CD1c-positive myeloid dendritic cell (primary cell): Measurements from ENCODE around the gene OTOGL.
"Not testable (repeated sequence)": the region's sequence is repeated elsewhere in the genome, so short reads cannot be mapped to it uniquely, and the experiment has no call there.

Source experiments
- DNase-seq: peaks from one replicate; pipeline ENCODE4 v3.0.0-alpha.2; 2016; ENCODE audit errors: extremely low spot score

OTOGL gene

GRCh38 chr12:80183939-80184338 is 84.6 kb downstream of the OTOGL start:
- no peak for DNase-seq

GRCh38 chr12:80184926-80185325 is 85.6 kb downstream of the OTOGL start:
- DNase-seq: no peak

GRCh38 chr12:80186727-80187217 is 87.4 kb downstream of the OTOGL start:
- peak; percentile 38 for DNase-seq

GRCh38 chr12:80187660-80188090 is 88.3 kb downstream of the OTOGL start:
- no peak for DNase-seq

- no peak for DNase-seq
These were observed 89.2 kb downstream of the OTOGL start for GRCh38 chr12:80188576-80188975.

DNA sequence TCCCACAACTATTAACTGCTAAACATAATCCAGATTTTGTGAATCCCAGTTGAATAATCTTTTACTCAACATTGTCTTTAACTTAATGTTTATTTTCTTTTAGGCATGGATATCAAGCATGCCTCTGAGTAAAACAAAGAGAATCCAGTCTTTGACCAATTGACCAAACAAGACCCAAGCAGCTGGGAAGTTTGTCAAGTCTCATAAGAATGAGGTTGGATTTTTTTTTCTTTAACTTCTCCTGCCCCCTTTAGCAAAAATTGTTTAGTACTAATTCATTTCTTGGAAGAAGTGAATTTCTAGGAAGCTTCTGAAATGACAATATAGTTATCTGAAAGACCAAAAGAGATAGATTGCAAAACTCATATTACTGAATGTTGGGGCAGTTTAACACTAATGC is 89.9 kb downstream of the OTOGL start:
- DNase-seq: no peak

GRCh38 chr12:80190001-80190400 is 90.7 kb downstream of the OTOGL start:
- DNase-seq: no peak

- DNase-seq: no peak
These were observed 92.8 kb downstream of the OTOGL start for GRCh38 chr12:80192087-80192486.

DNA sequence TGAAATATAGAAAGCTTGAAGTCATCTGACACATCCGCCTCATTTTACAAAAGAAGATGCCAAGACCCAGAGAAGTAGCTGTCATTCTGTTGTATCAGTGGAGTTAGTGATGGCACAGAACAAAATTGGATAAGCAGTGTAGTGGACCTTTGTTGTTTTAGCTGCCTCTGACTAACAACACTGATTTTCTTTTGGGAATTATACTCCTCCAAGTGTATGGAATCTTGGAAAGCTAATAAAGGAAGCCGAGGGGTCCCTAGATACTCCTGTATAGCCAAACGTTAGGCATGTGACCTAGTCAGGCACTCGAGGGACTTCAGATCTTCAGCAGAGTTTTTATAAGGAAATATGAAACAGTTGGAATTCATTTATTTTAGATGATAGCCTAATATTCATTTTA is 94.5 kb downstream of the OTOGL start:
- DNase-seq: no peak

DNA sequence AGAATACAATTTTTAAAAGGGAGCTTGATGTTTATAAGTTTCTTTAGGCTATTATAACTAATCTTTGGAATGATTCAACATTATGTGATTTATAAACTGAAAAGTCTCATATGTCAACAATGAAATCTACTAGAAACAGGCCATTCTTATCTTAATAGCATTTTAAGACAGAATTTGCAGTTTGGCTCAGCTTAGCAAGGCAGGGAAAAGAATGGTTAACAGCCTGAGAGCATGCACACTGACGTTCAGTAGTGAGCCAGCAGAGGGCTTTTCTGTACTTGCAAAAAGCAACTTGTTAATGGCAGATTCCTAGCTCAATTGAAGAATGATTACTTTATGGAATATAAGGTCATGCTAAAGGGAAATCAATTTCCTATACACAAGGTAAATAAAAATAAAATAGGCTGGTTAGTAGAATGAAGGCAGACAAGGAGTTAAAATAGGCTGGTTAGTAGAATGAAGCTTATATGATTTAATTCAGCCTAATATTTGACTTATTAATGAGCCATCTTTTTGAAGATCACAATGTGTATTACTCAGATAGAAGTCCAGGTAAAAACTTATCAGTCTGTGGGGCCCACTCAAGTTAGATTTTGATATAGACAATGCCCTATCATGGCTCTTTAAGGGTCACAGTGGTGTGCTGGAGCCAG is 95.9 kb downstream of the OTOGL start:
- DNase-seq: no peak

GRCh38 chr12:80195737-80196136 is 96.4 kb downstream of the OTOGL start:
- no peak for DNase-seq

DNA sequence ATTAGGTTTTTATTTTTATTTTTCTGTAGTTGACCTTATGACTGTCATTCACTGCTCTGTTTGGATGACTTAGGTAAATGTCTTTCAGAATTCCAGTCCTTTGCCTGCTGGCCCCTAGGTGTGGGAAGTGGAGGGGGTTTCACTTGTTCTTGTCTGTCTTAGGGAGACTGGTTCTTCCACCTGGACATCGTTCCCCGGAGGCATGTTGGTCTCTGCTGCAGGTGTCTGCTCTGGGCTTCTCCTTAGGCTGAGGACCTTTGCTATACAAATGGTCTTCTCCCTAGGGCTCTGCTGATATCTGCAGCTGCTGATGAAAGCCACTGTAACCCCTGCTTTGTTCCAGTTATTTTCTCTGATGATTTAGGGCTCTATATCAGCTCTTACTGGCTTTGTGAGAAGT is 97.1 kb downstream of the OTOGL start:
- DNase-seq: no peak

GRCh38 chr12:80198782-80199337 is 99.5 kb downstream of the OTOGL start:
- DNase-seq: no peak

GRCh38 chr12:80199931-80200330 is 100.6 kb downstream of the OTOGL start:
- DNase-seq: no peak

- no peak for DNase-seq
These were observed 101.1 kb downstream of the OTOGL start for GRCh38 chr12:80200414-80200813.

DNA sequence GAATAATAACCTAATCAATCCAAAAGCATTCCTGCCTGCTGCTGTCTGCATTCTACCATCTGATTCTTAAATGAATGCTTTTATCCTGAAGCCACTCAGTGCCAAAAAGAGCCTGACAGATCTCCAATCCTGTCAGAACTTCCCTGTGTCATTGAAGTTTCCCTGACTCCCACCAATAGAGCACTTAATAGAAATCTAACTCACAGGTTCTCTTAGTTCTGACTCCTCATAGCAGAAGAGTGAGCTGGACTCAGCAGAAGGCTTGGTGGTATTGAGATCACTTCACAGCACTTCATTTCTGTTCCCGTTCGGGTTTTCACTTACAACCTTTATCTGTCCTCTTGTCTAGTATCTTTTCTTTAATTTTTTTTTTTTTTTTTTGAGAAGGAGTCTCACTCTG is 102.6 kb downstream of the OTOGL start:
- no peak for DNase-seq

DNA sequence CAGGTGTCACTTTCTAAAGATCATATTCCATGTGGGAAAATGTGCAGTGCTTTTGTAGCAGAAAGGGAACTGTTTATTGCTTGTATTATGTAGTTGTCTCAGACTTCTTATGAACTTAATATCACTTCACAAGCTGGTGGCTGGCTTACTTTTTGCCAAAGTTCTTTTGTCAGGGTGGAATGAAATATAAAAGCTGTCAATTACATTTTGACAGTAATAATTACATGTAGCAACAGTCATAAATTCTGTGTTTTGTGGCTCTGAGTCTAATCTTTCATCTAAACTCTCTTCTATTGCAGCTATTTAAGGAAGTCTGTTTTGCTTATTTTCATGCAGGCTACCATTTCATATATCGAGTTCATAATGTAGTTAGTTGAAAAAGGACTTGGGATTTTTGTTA is 106.6 kb downstream of the OTOGL start:
- no peak for DNase-seq

GRCh38 chr12:80208071-80208470 is 108.7 kb downstream of the OTOGL start:
- DNase-seq: no peak

- no peak for DNase-seq
These were observed 112.3 kb downstream of the OTOGL start for GRCh38 chr12:80211671-80212070.

DNA sequence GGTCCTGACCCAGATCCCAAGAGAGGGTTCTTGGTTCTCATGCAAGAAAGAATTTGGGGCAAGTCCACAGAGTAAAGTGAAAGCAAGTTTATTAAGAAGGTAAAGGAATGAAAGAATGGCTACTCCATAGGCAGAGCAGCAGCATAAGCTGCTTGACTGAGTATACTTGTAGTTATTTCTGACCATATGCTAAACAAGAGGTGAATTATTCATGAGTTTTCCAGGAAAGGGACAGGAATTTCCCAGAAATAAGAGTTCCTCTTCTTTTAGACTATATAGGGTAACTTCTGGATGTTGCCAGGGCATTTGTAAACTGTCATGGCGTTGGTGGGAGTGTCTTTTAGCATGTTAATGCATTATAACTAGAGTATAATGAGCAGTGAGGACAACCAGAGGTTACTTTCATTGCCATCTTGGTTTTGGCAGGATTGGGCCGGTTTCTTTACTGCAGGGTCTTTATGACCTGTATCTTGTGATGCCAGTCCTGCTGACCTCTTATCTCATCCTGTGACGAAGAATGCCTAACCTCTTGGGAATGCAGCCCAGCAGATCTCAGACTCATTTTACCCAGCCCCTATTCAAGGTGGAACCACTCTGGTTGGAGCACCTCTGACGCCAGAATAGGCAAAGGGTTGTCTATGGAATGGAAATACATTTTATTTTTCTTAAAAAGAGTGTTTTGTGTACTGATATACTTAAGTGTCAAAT is 113.8 kb downstream of the OTOGL start:
- DNase-seq: no peak

GRCh38 chr12:80213871-80214270 is 114.5 kb downstream of the OTOGL start:
- no peak for DNase-seq

DNA sequence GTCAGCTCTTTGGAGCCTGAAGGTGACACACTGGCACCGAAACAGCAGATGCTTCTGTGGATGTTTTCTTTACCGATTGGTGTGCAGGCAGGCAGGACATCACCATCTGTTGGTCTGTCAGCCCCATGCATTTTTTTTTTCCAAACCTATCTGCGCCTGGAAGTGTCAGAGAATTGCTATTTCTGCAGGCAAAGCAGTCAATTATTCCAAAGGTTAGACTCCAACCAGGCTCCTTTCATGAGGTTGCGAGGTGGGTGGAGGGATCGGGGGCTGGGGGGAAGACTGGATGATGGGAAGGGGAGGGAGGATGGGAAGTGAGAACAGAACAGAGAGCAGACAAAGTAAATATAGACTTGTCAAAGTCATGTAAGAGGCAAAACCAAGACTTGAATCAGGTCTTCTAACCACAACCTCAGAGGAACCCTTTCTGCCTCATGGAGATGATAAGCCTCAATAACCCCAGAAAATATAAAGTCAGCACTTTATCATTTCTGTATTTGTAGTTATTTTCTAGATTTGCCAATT is 117.7 kb downstream of the OTOGL start:
- no peak for DNase-seq

DNA sequence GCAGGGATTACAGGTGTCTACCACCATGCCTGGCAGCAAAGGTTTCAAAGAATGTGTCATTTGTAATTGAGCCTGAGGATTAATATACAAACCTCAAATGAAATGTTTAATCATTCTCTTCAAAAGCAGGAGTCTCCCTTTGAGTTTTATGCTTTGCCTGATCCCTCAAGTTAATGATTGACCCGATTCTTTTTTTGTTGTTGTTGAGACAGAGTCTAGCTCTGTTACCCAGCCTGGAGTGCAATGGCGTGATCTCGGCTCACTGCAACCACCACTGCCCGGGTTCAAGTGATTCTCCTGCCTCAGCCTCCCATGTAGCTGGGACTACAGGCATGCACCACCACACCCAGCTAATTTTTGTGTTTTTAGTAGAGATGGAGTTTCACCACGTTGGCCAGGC is 119.6 kb downstream of the OTOGL start:
- not testable (repeated sequence) for DNase-seq
